Activated CD4-positive, CD25-positive, alpha-beta regulatory T cell treated with anti-CD3 and anti-CD28 coated beads, Interleukin-2, amount 50 U/mL, for 24 hours (primary cell): ENCODE results near the gene IFNAR2.
"Not testable (repeated sequence)": the region's sequence is repeated elsewhere in the genome, so short reads cannot be mapped to it uniquely, and the experiment has no call there.

Source experiments
- ATAC-seq, 2 donors: fragments of 150-1000 bp; cut with Tn5 transposase; one replicate each; pipeline ENCODE4 v1.10.0; 2021; ENCODE audit warnings: mild to moderate bottlenecking in 1 of 2, moderate library complexity in 1 of 2

Gene IFNAR2

DNA sequence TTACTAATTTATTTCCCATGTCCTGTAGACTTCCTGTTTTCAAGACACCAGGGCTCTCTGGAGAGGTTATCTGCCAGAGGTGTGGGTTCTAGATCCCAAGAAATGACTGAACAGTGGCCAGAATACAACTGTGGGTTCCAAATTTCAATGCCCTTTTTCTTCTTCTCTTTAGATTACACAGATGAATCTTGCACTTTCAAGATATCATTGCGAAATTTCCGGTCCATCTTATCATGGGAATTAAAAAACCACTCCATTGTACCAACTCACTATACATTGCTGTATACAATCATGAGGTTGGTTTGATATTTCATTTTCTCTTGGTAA is 15.0 kb downstream of the IFNAR2 start:
- ATAC-seq, result peak in 1 of 2 donors; percentile 28

GRCh38 chr21:33245289-33245918 is 15.7 kb downstream of the IFNAR2 start:
- ATAC-seq, result no peak

DNA sequence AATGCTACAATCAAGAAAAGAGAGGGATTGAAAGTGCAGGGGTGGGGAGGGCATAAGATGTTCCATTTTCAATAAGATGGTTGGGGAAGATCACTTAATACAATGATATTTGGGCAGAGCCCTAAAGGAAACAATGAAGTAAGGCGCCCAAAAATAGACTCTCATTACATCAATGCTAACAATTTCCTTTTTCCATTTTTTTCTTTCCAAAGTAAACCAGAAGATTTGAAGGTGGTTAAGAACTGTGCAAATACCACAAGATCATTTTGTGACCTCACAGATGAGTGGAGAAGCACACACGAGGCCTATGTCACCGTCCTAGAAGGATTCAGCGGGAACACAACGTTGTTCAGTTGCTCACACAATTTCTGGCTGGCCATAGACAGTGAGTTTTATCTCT is 16.8 kb downstream of the IFNAR2 start:
- ATAC-seq, result no peak

DNA sequence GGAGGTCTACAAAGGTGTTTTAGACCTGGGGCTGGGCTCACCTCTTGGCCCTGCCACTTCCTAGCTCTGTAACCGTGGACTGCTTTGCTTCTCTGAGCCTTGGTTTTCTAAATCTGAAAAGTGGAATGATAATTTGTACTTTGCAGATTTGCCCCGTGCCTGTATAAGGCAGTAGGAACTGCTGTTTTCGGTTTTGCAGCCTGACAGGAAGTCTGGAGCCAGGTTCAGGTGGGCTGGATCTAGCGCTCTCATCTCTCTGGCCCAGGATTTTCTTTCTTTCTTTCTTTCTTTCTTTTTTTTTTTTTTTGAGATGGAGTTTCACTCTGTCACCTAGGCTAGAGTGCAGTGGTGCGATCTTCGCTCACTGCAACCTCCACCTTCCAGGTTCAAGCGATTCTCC is 17.2 kb downstream of the IFNAR2 start:
- no peak for ATAC-seq

GRCh38 chr21:33247599-33247998 is 17.9 kb downstream of the IFNAR2 start:
- ATAC-seq, result no peak

DNA sequence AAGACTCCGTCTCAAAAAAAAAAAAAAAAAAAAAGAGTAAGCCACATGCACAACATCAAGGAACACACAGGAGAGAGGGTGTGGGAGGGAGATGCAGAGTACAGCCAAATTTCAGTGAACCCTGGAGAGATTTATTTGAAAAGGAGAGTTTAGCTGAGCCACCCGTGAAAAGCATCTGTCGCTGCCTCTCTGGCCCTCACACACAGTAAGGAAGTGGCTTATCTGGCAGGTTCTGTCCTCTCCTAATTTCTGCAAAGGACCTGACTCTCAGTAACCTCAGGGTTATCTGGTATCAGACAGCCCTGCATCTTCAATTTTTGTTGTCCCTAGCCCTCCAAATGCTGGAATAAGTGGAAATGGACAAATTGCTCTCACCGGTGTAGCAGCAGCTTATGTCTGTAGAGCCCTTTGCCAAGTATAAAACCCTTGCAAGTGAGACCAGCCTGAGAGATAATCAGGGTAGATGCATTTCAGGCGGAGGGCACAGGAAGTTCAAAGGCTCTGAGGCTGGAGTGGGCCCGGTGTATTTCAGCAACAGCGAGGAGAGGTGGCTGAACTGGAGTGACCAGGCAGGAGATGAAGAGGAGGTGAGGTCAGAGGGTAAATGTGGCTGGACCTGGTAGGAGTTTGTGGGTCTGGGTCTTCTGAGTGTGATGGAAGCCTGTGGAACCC is 19.7 kb downstream of the IFNAR2 start:
- no peak for ATAC-seq

DNA sequence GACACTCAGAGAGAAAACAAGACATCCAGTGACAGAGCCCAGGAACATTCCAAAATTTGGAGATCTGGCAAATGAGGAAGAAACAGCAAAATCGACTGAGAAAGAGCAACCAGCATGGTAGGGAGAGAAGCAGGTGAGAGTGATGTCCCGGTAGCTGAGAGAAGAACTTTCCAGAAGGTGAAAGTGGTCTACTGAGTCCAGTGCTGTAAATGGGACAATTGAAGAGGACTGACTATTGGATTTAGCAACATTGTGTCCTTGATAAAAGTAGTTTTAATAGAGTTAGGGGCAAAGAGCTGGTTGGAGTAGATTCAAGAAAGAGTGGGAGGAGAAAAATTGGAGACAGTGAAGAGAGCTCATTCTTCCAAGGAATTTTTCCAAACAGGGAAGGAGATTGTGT is 21.4 kb downstream of the IFNAR2 start:
- ATAC-seq, result no peak

GRCh38 chr21:33253382-33253781 is 23.6 kb downstream of the IFNAR2 start:
- not testable (repeated sequence) for ATAC-seq

DNA sequence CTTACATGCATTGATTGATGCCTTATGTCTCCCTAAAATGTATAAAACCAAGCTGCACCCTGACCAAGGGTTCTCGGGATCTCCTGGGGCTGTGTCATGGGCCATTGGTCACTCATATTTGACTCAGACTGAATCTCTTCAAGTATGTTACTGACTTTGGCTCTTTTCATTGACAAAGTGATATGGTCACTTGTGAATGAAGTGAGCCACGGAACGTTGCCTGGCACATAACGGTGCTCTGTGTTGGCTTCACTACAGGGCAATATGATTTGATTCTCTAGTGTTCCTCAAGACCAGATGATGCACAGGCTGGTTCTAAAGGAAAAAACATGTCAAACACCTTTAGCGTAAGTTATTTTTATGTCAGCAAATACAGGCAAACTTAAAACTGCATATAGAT is 25.0 kb downstream of the IFNAR2 start:
- no peak for ATAC-seq

- peak; percentile 60 to 72 for ATAC-seq
Measured at GRCh38 chr21:33255404-33255803, 25.7 kb downstream of the IFNAR2 start.

DNA sequence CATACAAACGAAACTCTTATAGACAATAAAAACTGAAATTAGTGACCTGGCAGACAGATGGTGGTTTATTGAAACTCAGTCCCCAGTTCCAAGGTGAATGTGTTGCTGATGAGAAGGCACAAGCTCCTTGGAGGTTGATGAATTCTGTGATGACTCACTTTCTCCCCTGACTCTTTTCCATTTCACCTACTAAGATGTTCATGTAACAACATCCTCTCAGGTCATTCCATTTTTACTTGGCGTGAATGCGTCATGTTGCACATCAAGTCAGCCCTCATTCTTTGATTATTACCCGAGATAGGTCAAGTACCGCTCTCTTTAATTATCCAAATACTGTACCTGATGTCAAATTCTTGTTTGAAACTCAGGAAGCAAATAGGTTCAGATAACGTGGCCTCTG is 26.3 kb downstream of the IFNAR2 start:
- peak; percentile 65 to 75 for ATAC-seq

- ATAC-seq, result no peak
Measured at GRCh38 chr21:33257094-33257803, 27.5 kb downstream of the IFNAR2 start.

- ATAC-seq, result no peak
Measured at GRCh38 chr21:33258475-33258874, 28.7 kb downstream of the IFNAR2 start.

DNA sequence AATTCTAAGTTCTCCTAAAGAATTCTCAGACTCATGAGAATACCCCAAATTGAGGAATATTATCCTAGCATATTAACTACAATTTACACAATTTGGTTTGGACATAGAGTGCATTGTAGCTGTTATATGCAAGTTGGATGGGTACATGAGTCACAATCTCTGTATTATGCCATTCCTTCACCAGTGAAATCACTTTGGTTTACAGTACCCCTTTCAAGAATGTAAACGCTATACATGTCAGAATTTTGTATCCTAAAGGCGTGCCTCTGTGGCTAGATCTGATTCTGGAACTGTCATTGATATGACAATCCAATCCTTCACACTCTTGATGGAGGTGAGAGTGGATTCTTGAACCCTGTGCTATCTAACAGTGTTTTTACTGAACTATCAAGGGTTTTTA is 29.7 kb downstream of the IFNAR2 start:
- ATAC-seq, result peak; percentile 45 to 49

- ATAC-seq, result no peak
Measured at GRCh38 chr21:33259995-33260394, 30.3 kb downstream of the IFNAR2 start.

DNA sequence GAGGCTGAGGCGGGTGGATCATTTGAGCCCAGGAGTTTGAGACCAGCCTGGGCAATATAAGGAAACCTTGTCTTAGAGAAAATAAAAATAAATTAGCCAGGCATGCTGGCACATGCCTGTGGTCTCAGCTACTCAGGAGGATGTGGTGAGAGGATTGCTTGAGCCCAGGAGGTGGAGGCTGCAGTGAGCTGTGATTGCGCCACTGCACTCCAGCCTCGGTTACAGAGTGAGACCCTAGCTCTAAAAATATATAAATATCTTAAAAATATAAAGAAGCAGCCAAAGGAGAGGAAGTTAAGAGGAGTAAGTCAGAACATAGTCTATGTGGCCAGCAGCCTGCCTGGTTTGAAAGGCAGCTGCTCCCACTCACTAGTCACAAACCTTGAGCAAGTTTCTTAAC is 31.9 kb downstream of the IFNAR2 start:
- no peak for ATAC-seq

DNA sequence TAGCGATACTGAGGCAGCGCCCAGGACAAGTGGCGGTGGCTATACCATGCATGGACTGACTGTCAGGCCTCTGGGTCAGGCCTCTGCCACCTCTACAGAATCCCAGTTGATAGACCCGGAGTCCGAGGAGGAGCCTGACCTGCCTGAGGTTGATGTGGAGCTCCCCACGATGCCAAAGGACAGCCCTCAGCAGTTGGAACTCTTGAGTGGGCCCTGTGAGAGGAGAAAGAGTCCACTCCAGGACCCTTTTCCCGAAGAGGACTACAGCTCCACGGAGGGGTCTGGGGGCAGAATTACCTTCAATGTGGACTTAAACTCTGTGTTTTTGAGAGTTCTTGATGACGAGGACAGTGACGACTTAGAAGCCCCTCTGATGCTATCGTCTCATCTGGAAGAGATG is 33.2 kb downstream of the IFNAR2 start:
- ATAC-seq, result no peak

DNA sequence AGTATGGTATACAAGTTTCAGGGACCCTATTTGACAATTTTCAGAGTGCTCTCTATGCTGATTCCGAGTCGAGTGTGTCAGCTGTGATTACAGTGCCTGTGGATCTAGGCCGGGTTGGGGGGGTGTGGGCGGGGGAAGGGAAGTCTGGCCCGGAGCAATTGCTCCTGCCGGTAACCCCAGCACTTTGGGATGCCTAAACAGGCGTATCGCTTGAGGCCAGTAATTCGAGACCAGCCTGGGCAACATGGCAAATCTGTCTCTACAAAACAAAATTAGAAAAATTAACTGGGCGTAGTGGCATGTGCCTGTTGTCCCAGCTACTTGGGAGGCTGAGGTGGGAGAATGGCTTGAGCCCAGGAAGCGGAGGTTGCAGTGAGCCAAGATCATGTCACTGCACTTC is 34.8 kb downstream of the IFNAR2 start:
- ATAC-seq, result no peak

DNA sequence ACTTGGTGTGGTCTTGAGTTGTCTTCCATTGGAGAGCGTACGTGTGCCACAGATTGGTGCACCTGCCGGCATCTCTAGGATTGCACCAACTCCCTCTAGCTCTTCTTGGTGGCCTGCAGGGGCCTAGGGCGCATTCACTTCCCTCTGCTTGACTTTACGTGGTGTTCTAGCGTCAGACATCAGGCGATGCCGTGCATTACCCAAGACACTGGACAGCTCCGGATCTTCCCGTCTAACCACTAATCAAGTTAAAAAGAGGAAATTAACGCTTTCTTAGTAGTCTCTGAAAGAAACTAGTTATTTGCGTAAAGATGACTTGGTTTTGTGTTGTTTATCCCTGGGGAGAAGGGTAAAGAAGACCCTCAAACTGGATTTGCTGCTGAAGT is 35.9 kb downstream of the IFNAR2 start:
- ATAC-seq, result peak; percentile 13 to 17

DNA sequence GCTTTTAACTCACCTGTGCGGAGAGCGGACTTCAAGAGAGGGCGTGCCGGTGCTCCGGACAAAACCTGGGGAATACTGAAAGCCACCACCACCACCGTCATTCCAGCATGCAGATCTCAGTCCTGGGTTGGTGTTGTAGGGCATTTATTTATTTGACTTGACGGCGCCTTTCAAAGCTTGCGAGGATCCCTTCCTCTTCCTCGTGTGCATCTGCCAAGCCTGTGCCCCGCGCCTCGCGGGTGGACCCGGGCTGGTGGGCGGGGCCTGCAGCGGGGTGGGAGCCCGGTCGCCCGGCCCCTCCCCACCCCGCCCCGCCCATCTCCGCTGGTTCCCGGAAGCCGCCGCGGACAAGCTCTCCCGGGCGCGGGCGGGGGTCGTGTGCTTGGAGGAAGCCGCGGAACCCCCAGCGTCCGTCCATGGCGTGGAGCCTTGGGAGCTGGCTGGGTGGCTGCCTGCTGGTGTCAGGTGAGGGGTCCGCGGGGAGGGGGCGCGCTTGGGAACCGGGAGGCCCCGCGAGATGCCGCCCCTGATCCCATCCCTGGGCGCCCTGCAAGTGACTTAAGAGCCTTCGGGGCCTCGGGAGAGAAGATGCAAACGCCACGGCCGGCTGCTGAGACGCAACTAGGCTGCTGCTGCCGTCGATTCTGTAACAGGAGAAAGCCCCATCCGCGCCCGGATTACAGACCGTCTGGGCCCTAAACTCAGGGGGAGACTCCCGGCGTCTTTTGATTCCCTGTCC is 36.5 kb downstream of the IFNAR2 start, which contains the start of gene IL10RB:
Gene IL10RB (plus strand): TSS at position 318 of the 739 bp plus-strand sequence. CDS start 99 bp downstream, at position 417.
- ATAC-seq, result peak; percentile 57 to 66

DNA sequence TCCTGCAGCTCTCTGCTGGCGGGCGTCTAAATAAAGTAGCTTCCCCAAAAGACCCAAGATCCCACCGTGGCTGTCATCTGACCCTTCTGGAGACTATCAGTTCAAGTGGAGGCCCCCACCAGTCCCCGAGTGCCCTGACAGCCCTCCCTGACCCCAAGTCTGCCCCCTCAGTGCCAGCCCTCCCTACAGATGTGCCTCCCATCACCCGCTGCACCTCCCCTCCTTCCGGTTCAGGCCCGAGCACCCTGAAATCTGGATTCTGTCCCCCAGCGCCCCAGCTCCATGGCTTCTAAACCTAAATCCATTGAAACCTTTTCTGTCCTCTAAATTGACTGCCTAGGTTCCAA is 37.0 kb downstream of the IFNAR2 start:
- peak in 1 of 2 donors; percentile 19 for ATAC-seq

- ATAC-seq, result no peak
Measured at GRCh38 chr21:33267250-33267649, 37.5 kb downstream of the IFNAR2 start.

DNA sequence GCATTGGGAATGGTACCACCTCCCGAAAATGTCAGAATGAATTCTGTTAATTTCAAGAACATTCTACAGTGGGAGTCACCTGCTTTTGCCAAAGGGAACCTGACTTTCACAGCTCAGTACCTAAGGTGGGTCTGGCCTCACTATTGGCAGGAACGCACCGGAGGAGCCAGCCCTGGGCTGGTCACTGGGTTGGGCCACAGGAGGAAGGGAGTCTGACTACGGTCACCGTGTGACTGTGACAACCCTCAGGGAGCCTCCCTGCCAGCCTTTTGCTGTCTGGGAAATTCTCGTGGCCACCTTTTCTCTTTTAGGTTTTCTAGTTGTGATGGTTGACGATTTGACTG is 38.6 kb downstream of the IFNAR2 start:
- no peak for ATAC-seq
